CD4-positive, alpha-beta T cell (primary cell): ENCODE measurements around the gene MIPOL1. TPM values are rescaled to one million over a fixed set of nuclear protein-coding genes. Genes with fewer than 3 reads are reported as not detected.

Experiments used
- ATAC-seq: fragments of 200-7000 bp; cut with Tn5 transposase; one replicate; pipeline ENCODE4 v1.10.0; 2022; ENCODE audit warnings: mild to moderate bottlenecking; ENCODE audit not compliant: poor library complexity
- CTCF ChIA-PET: fragments of 350-600 bp; sonication (Branson Sonifier 250); formaldehyde crosslinking; loops from one replicate; lab custom pipeline; 2021; ENCODE audit warnings: antibody characterized with exemption, inconsistent platforms; lab: Charles Lee
- POLR2A ChIA-PET: fragments of 350-600 bp; sonication (Branson Sonifier 250); formaldehyde crosslinking; loops from one replicate; lab custom pipeline; 2021; ENCODE audit warnings: antibody characterized with exemption, inconsistent platforms; lab: Charles Lee
- DNase-seq, 14 experiments: peaks; one replicate each; pipeline ENCODE4 v3.0.0-alpha.2; 2013 to 2020; ENCODE audit warnings: mixed read lengths in 2 of 14
- H3K27ac ChIP-seq, 2 donors: one replicate each; pipeline versions ENCODE4 v1.5.1 to v1.7.0; 2013; ENCODE audit warnings: low read length in 2 of 2, low read depth in 1 of 2, mild to moderate bottlenecking in 1 of 2
- H3K27me3 ChIP-seq, 2 experiments: 1 replicate in 1 of 2; 2 replicates in 1 of 2; pipeline versions ENCODE4 v1.6.1 to v1.7.0; 2013; ENCODE audit warnings: low read length in 2 of 2, control low read depth in 1 of 2, mild to moderate bottlenecking in 1 of 2, moderate library complexity in 1 of 2; ENCODE audit not compliant: insufficient read depth in 2 of 2, control insufficient read depth in 1 of 2
- H3K36me3 ChIP-seq: one replicate; pipeline ENCODE4 v1.6.1; 2013; ENCODE audit warnings: low read length, control low read depth; ENCODE audit not compliant: insufficient read depth
- H3K4me1 ChIP-seq: one replicate; pipeline ENCODE4 v1.6.1; 2013; ENCODE audit warnings: low read length, control low read depth; ENCODE audit not compliant: insufficient read depth
- H3K4me3 ChIP-seq: one replicate; pipeline ENCODE4 v1.5.1; 2013; ENCODE audit warnings: mild to moderate bottlenecking, low read length, moderate library complexity
- H3K9me3 ChIP-seq, 2 experiments: 1 replicate in 1 of 2; 2 replicates in 1 of 2; pipeline versions ENCODE4 v1.6.1 to v1.7.0; 2013; ENCODE audit warnings: low read length in 2 of 2, mild to moderate bottlenecking in 2 of 2, control low read depth in 1 of 2, moderate library complexity in 1 of 2; ENCODE audit not compliant: control insufficient read depth in 1 of 2, insufficient read depth in 1 of 2
- H3K27ac Mint-ChIP-seq: one replicate; pipeline ENCODE4 v1.8.0; 2020; ENCODE audit warnings: mixed read lengths
- H3K27me3 Mint-ChIP-seq: one replicate; pipeline ENCODE4 v1.8.0; 2021; ENCODE audit warnings: mixed read lengths
- H3K36me3 Mint-ChIP-seq: one replicate; pipeline ENCODE4 v1.8.0; 2021; ENCODE audit warnings: low read depth, mixed read lengths
- H3K4me1 Mint-ChIP-seq: one replicate; pipeline ENCODE4 v1.8.0; 2021; ENCODE audit warnings: low read depth, mixed read lengths
- H3K4me3 Mint-ChIP-seq: one replicate; pipeline ENCODE4 v1.8.0; 2020; ENCODE audit warnings: mild to moderate bottlenecking, mixed read lengths
- H3K9me3 Mint-ChIP-seq: one replicate; pipeline ENCODE4 v1.8.0; 2020; ENCODE audit warnings: mixed read lengths
- intact Hi-C, 2 experiments: fragments of 100-400 bp; cut with DNase I in 1 of 2; cut with micrococcal nuclease in 1 of 2; formaldehyde crosslinking; loops; one replicate each; pipeline versions ENCODE4 v1.15.1 to v1.9.0; 2023 to 2025; cut with DNase I, micrococcal nuclease
- total RNA-seq, 174 experiments: library from RNA in 2 of 174; stranded (reverse) in 2 of 174; gene quantifications; one replicate each; pipeline ENCODE4 v1.2.3 and lab custom pipeline; 2021 to 2026
- TF ChIP-seq, protein P1 (sequence below): fragments of 200-600 bp; IDR thresholded peaks from one replicate; pipeline ENCODE4 v1.8.0; 2022; ENCODE audit warnings: antibody characterized with exemption, mild to moderate bottlenecking

The MIPOL1 gene
- total RNA-seq, 2 experiments from 2014 or later: 0.30 TPM; not detected in 1

DNA sequence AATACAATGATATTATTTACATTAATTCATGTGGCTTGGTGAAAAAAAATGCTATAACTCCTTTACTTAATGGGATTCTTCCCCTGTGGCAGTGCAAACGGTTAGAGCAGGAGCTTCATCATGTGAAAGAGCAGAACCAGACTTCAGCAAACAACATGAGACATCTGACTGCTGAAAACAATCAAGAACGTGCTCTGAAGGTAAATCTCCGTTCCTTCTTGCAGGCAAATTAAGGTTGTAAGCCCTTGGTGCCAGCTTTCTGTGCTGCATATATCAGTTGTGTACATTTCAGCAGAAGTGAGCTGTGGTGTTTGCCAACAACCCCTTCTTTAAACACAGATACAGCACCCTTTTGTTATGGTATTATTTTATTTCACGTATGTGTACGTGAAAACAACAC lies 171.7 kb downstream of the MIPOL1 start:
- no peaks in the 10 kb centered on the region for H3K4me1 Mint-ChIP-seq
- peaks cover 10% of the 10 kb centered on the region for H3K9me3 Mint-ChIP-seq
- CTCF ChIA-PET: no interaction called here

DNA sequence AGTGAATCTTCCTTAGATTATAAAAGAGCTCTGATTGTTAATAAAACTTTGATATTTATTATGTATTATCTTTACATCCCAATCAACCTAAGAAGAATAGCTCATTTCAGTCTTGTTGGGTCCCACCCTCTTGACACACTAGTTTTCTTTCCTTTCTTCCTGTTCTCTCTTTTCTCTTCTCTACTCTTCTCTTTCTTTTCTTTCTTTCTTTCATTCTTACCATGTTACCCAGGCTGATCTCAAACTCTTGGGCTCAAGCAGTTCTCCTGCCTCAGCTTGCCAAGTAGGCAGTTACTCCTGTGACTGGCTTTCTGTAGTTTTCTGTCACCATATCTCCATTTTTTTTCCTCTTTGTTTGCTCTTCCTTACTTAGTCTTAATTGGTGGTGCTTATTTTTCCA lies 177.8 kb downstream of the MIPOL1 start:
- Mint-ChIP-seq H3K4me3 (no peak overlapping the region), H3K27ac (no peak overlapping the region), H3K4me1 (no peaks in the 10 kb centered on the region), H3K9me3 (peaks cover 11% of the 10 kb centered on the region), H3K27me3 (no peaks in the 10 kb centered on the region), H3K36me3 (no peaks in the 10 kb centered on the region)
- no peaks in the 10 kb centered on the region for H3K9me3 ChIP-seq
- intact Hi-C loops: no loop called here
- no peak overlapping the region for H3K27ac ChIP-seq
- no peaks in the 10 kb centered on the region for H3K4me1 ChIP-seq
- POLR2A ChIA-PET: no interaction called here
- TF ChIP-seq, protein P1, sequence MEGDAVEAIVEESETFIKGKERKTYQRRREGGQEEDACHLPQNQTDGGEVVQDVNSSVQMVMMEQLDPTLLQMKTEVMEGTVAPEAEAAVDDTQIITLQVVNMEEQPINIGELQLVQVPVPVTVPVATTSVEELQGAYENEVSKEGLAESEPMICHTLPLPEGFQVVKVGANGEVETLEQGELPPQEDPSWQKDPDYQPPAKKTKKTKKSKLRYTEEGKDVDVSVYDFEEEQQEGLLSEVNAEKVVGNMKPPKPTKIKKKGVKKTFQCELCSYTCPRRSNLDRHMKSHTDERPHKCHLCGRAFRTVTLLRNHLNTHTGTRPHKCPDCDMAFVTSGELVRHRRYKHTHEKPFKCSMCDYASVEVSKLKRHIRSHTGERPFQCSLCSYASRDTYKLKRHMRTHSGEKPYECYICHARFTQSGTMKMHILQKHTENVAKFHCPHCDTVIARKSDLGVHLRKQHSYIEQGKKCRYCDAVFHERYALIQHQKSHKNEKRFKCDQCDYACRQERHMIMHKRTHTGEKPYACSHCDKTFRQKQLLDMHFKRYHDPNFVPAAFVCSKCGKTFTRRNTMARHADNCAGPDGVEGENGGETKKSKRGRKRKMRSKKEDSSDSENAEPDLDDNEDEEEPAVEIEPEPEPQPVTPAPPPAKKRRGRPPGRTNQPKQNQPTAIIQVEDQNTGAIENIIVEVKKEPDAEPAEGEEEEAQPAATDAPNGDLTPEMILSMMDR: no peak
- DNase-seq (no peak), ATAC-seq (no peak)
- no peaks in the 10 kb centered on the region for H3K27me3 ChIP-seq
- H3K36me3 ChIP-seq: no peaks in the 10 kb centered on the region
- CTCF ChIA-PET: no interaction called here
- no peak overlapping the region for H3K4me3 ChIP-seq

More for the DNA sequence above, 171.7 kb downstream of the MIPOL1 start:
- no peak overlapping the region for H3K27ac ChIP-seq
- DNase-seq (no peak), ATAC-seq (no peak)
- no peak overlapping the region for H3K27ac Mint-ChIP-seq
- no peak overlapping the region for H3K4me3 ChIP-seq
- no peaks in the 10 kb centered on the region for H3K36me3 ChIP-seq
- POLR2A ChIA-PET: no interaction called here
- no peaks in the 10 kb centered on the region for H3K36me3 Mint-ChIP-seq
- no peaks in the 10 kb centered on the region for H3K27me3 Mint-ChIP-seq
- H3K4me3 Mint-ChIP-seq: no peak overlapping the region
- TF ChIP-seq, protein P1: no peak
- no peaks in the 10 kb centered on the region for H3K9me3 ChIP-seq
- H3K27me3 ChIP-seq: no peaks in the 10 kb centered on the region
- no peaks in the 10 kb centered on the region for H3K4me1 ChIP-seq
- intact Hi-C loops: no loop called here

DNA sequence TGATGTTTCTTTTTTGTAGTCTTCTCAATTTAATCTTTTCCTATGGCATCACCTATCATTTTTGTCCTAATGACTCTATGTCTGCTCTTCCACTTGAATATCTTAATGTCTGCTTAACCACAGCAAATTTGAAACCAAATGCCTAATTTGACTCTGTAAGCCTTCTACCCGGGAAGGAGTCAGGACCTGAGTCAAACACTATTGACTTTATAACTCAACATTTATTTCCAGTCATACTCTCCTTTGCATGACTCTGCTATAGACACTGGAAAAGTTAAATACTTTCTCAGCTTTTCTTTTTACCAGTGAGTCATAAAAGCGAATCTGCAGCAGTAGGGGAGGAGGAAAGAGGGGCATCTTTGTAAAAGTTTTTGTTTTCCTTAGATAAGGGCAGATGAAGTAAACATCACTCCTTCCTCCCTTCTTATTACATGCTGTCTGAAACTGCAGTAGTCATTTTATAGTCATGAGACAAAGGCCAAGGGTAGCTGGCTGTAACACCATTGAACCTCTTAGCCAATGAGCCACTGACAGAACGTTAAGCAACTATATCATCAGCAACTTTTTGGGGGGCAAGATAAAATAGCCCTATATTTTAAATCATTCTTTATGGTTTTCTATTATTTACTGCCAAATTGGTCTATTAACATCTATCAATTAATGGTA lies 179.3 kb downstream of the MIPOL1 start:
- Histone ChIP-seq H3K4me3 (no peak overlapping the region), H3K4me1 (no peaks in the 10 kb centered on the region), H3K9me3 (no peaks in the 10 kb centered on the region), H3K27me3 (no peaks in the 10 kb centered on the region), H3K27ac (no peak overlapping the region), H3K36me3 (no peaks in the 10 kb centered on the region)
- DNase-seq (no peak), ATAC-seq (no peak)
- H3K27me3 Mint-ChIP-seq: no peaks in the 10 kb centered on the region
- ChIA-PET POLR2A (no interaction called here), CTCF (no interaction called here)
- no peaks in the 10 kb centered on the region for H3K4me1 Mint-ChIP-seq
- TF ChIP-seq, protein P1: no peak
- intact Hi-C loops: no loop called here
- no peaks in the 10 kb centered on the region for H3K36me3 Mint-ChIP-seq
- H3K27ac Mint-ChIP-seq: no peak overlapping the region
- H3K4me3 Mint-ChIP-seq: no peak overlapping the region
- H3K9me3 Mint-ChIP-seq: peaks cover 13% of the 10 kb centered on the region
